K562 (cell line): ENCODE measurements around the gene VAMP8. TPM values are rescaled to one million over a fixed set of nuclear protein-coding genes. Genes with fewer than 3 reads are reported as not detected.

Experiments
- ATF4 ChIP-seq: fragments of 450-650 bp; formaldehyde crosslinking; IDR thresholded peaks from 2 replicates; pipeline ENCODE4 v1.4.0; 2022; ENCODE audit warnings: mild to moderate bottlenecking, moderate library complexity
- BMI1 ChIP-seq: fragments of 150-350 bp; IDR thresholded peaks from 2 replicates; pipeline ENCODE4 v1.6.1; 2014; ENCODE audit warnings: low read length
- BRF1 ChIP-seq: IDR thresholded peaks from 3 replicates; pipeline ENCODE4 v1.6.1; 2011; ENCODE audit warnings: borderline replicate concordance, mild to moderate bottlenecking; ENCODE audit not compliant: insufficient read length; ENCODE audit errors: extremely low read depth
- CLOCK ChIP-seq: fragments of 250-450 bp; sonication (Bioruptor Pico); IDR thresholded peaks from 2 replicates; pipeline ENCODE4 v1.4.0; 2020; ENCODE audit warnings: mild to moderate bottlenecking, moderate library complexity, borderline replicate concordance
- CXXC5 ChIP-seq: fragments of 250-450 bp; sonication (Bioruptor Pico); IDR thresholded peaks from 2 replicates; pipeline ENCODE4 v1.8.0; 2022; ENCODE audit warnings: inconsistent platforms, mild to moderate bottlenecking, moderate library complexity
- DACH1 ChIP-seq: fragments of 450-650 bp; IDR thresholded peaks from 2 replicates; pipeline ENCODE4 v1.6.1; 2018; ENCODE audit not compliant: partially characterized antibody
- FOS ChIP-seq: IDR thresholded peaks from 3 replicates; pipeline ENCODE4 v1.6.1; 2011; ENCODE audit not compliant: insufficient read length; ENCODE audit errors: extremely low read depth
- HEY1 ChIP-seq: fragments of 250-450 bp; sonication (Bioruptor Pico); IDR thresholded peaks from 2 replicates; pipeline ENCODE4 v1.5.0; 2020; ENCODE audit warnings: mild to moderate bottlenecking, moderate library complexity, borderline replicate concordance
- JUNB ChIP-seq: fragments of 450-650 bp; formaldehyde crosslinking; conservative IDR thresholded peaks from 2 replicates; pipeline ENCODE4 v1.4.0; 2020; ENCODE audit warnings: mild to moderate bottlenecking
- NR2C1 ChIP-seq, 2 experiments: fragments of 450-650 bp; IDR thresholded peaks; 2 replicates each; pipeline ENCODE4 v1.6.1; 2017; ENCODE audit warnings: mild to moderate bottlenecking in 2 of 2, antibody characterized with exemption in 1 of 2, inconsistent platforms in 1 of 2, missing compliant biosample characterization in 1 of 2, missing genetic modification characterization in 1 of 2
- TBL1XR1 ChIP-seq, 2 experiments: IDR thresholded peaks; 2 replicates each; pipeline ENCODE4 v1.6.1; 2012; ENCODE audit warnings: improper control_type of control experiment in 2 of 2, low read length in 2 of 2, mild to moderate bottlenecking in 1 of 2
- ZMIZ1 ChIP-seq, 2 experiments: fragments of 150-350 bp in 1 of 2; IDR thresholded peaks; 2 replicates each; pipeline ENCODE4 v1.6.1; 2012 to 2016; ENCODE audit warnings: low read depth in 2 of 2, low read length in 2 of 2, mild to moderate bottlenecking in 1 of 2, moderate library complexity in 1 of 2
- ZNF609 ChIP-seq: sonication (generic); formaldehyde crosslinking; IDR thresholded peaks from 2 replicates; pipeline ENCODE4 v1.8.1; 2023; ENCODE audit warnings: missing genetic modification reagents, mild to moderate bottlenecking, borderline replicate concordance
- polyA plus RNA-seq, 8 experiments: library from polyadenylated mRNA; depleted of rRNA in 4 of 8; stranded (reverse) in 5 of 8; unstranded in 3 of 8; fragments of >200 nt; fragmentation: Nextera tagmentation in 2 of 8; fragmentation: Illumina TruSeq in 1 of 8; extraction: Ambion mirVana in 2 of 8; extraction: Trizol in 1 of 8; gene quantifications; 2 replicates each; pipeline versions ENCODE4 v1.2.1 to v1.2.3, GENCODE V29; 2011 to 2014; ENCODE audit warnings: inconsistent platforms in 1 of 8, missing spikeins in 1 of 8
- total RNA-seq, 7 experiments: library from RNA; depleted of rRNA in 6 of 7; stranded (reverse); fragments of >200 nt in 6 of 7; fragmentation: Illumina TruSeq in 2 of 7; extraction: Trizol in 2 of 7; gene quantifications; 2 replicates each; pipeline versions ENCODE4 v1.2.1 to v1.2.3, GENCODE V29; 2011 to 2021; ENCODE audit warnings: low replicate concordance in 1 of 7

Gene VAMP8
- total and polyA plus RNA-seq, 9 of the 15 experiments (the other 6 are each of a cell fraction or from before 2014, with no cell fraction given) = 107 to 571 (median 248) TPM

- TF ChIP-seq DACH1 (no peak), FOS (no peak), NR2C1 (IDR thresholded peaks at IDR 0.05) (no peak), NR2C1 (tag; IDR thresholded peaks at IDR 0.05) (peak; percentile 10; the same call in 1 of the 2 replicates), JUNB (CRISPR knock-in tag) (no peak), ZNF609 (CRISPR knock-in tag) (no peak), ATF4 (CRISPR knock-in tag) (0 out of 2 replicates have a peak, but pooled peaks have one; percentile 40), HEY1 (CRISPR knock-in tag) (no peak), CLOCK (CRISPR knock-in tag) (no peak), ZMIZ1 (IDR thresholded peaks at IDR 0.05; ENCODE audit: low read depth in 2 of 2, low read length in 2 of 2) (no peak), TBL1XR1 (IDR thresholded peaks at IDR 0.05; ENCODE audit: low read length in 2 of 2) (0 out of 4 replicates have a peak, but pooled peaks of 1 of the 2 experiments have one; percentile 7), CXXC5 (peak; percentile 63), BRF1 (no peak), BMI1 (no peak)
These were observed 1.1 kb downstream of the VAMP8 start (continued) for GRCh38 chr2:85578243-85579180.
